GM12875 (cell line): ENCODE data around the gene RPL21.
A peak's percentile ranks its signal among the peaks of the same experiment; 100 is the strongest.

Source experiments
- H3K4me3 ChIP-seq: one replicate; pipeline ENCODE4 v1.5.1; 2011; ENCODE audit warnings: low read depth, low read length, control low read depth
- TF ChIP-seq, protein P1 (sequence below): IDR thresholded peaks from 2 replicates; pipeline ENCODE4 v1.5.1; 2011; ENCODE audit warnings: low read depth, mild to moderate bottlenecking, control low read depth, inconsistent platforms, low read length, moderate library complexity, borderline replicate concordance; ENCODE audit not compliant: insufficient read depth

Gene RPL21

DNA sequence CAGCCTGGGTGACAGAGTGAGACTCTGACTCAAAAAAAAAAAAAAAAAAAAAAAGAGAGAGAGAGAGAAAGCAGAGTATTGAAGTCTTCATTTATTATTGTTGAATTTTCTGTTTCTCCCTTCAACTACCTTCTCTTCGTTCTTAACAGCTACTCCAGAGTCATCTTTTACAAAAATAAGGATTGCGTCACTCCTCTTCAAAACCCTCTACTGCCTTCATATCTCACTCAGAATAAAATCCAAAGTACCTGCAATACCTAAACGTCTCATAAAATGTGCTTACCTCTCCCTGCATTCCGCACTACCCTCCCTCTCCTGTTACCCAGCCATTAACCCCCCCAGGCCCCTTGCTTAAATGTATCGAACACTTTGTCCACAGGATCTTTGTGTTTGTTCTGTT lies 17.4 kb upstream of the RPL21 start:
- TF ChIP-seq, protein P1, sequence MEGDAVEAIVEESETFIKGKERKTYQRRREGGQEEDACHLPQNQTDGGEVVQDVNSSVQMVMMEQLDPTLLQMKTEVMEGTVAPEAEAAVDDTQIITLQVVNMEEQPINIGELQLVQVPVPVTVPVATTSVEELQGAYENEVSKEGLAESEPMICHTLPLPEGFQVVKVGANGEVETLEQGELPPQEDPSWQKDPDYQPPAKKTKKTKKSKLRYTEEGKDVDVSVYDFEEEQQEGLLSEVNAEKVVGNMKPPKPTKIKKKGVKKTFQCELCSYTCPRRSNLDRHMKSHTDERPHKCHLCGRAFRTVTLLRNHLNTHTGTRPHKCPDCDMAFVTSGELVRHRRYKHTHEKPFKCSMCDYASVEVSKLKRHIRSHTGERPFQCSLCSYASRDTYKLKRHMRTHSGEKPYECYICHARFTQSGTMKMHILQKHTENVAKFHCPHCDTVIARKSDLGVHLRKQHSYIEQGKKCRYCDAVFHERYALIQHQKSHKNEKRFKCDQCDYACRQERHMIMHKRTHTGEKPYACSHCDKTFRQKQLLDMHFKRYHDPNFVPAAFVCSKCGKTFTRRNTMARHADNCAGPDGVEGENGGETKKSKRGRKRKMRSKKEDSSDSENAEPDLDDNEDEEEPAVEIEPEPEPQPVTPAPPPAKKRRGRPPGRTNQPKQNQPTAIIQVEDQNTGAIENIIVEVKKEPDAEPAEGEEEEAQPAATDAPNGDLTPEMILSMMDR, result no peak
- no peak overlapping the region for H3K4me3 ChIP-seq

DNA sequence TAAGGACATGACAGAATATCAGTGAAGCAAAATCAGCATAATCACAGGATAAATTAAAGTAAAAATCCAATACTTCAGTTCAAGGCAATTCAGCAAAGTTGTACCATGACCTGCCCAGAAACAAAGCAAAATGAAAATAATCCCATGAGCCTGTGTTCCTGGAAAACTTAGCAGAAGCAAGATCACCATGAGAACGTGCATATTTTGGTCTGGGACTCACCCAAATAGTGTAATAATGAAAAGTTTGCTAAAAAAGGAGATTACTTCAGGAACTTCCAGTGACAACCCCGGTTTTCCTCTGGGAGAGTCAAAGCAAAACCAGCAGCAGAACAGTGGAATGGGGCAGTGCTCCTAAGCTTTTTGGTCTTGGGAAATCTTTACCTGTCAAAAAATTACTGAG lies 14.9 kb upstream of the RPL21 start:
- no peak overlapping the region for H3K4me3 ChIP-seq
- TF ChIP-seq, protein P1, result no peak

DNA sequence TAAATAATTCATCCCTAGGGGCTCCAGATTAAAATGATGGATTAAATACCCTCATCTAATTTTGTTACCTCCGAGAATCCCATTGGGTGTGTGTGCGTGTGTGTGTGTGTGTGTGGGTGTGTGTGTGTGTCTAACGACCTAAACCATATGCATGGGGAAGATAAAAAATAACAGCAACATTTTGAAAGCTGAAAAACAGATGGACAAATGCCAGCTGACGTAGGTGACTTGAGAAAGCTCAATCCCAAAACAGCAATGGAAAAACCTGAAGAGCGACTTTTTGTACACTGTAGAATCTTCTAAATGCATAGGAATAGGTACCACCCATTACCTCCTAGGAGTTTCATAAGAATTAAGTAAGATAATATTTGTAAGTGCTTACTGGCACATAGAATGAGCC lies 8.7 kb upstream of the RPL21 start:
- H3K4me3 ChIP-seq, result no peak overlapping the region
- TF ChIP-seq, protein P1, result no peak

DNA sequence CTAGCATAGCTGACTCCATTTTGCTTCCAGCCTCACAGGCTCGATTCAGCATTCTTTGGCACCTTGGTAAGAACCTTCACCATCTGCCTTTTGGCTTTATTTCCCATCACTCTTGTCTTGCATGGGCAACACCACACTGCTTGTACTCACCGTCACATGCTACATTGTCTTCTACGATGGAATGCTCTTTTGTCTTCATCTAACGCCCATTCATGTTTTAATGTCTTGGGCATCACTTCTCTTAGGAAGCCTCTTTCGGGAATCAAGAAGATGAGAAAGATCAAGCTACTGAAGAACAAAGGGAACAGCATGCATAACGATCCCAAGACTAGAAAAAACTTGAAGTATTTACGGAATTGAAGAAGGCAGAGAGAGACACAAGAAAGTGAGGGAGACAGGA lies 5.7 kb upstream of the RPL21 start:
- no peak overlapping the region for H3K4me3 ChIP-seq
- TF ChIP-seq, protein P1, result no peak

DNA sequence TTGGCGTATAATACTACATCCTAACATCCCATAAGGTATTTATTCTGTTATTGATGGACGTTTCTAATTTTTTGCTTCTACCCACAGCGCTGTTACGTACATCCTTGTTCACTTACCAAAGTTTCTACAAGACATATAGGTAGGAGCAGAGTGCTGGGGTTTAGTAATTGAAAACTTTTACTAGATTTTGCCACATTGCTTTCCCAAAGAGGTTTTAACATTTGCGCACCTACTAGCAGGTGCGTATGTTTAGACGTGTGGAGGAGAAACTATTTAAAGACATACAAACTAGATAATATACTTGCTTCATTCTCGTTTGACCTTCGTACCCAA lies 559 bp upstream of the RPL21 start:
- peak overlapping the region; percentile 73 for H3K4me3 ChIP-seq
- TF ChIP-seq, protein P1, result no peak

DNA sequence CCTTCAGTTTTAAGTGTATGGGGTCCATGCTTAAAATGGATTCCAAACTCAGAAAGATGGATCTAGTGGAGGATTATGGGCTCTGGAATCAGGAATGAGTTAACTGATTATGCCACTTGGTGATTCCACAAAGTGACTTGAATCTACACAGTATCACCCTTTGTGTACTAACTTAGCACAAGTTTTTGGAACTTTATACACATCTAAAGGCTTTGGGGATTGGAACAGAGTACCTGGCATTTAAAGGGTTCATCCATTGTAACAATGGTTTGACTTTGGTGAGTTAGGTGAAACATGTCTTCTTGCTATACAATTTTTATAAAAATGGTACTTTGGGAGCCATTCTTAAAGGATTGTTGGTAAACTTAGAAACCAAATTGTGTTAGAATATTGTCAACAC lies 1.1 kb downstream of the RPL21 start:
- TF ChIP-seq, protein P1, result no peak
- peak overlapping the region; percentile 73 for H3K4me3 ChIP-seq

DNA sequence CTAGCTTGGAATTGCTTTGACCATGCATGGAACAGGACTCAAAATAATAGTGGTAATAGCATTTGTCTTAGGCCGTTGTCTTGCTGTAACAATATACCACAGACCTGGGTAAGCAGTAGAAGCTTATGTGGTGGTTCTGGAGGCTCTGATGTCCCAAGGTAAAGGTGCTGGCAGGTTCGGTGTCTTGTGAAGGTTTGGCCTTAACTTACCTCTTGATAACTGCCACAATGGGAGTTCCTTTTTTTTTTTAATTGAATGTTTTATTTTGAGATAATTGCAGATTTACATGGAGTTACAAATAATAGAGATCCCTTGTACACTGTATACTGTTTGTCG lies 5.8 kb downstream of the RPL21 start:
- TF ChIP-seq, protein P1, result no peak

More for the DNA sequence above, 5.8 kb downstream of the RPL21 start:
- H3K4me3 ChIP-seq, result no peak overlapping the region
